Measurements from ENCODE around the gene MSN. TPM values are rescaled to one million over a fixed set of nuclear protein-coding genes. Genes with fewer than 3 reads are reported as not detected.

MSN gene
- total RNA-seq, 1 experiment from 2014 or later, result 308 TPM

DNA sequence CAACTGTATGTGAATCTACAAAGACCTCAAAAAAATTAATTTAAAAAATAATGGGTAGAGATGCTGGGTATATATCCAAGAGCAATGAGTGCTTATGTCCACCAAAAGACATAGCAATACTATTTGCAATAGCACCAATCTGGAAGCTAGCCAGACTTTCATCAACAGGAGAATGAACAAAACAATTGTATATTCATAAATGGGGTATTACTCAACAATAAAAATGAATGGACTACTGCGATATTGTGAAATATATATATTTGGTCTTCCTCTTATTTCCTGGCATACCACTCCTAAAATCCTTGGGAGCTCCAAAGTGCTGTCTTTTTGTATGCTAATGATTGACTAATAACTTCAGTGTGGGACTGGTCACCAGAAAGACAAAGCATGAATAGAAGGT lies 77.5 kb downstream of the MSN start:
- ChIA-PET POLR2A (ENCODE audit: unreplicated experiment) (no interaction called here), CTCF (interaction anchor here (0.6 to 0.7 kb wide), 2 partner anchors 148 to 163 kb away, joined by 3 to 4 read pairs; no protein-coding TSS in a partner anchor)
- no TSS peak for BruUV-seq (replicated peaks)
- Histone ChIP-seq H3K9me3 (ENCODE audit: low read length) (no peaks in the 10 kb centered on the region), H3K4me1 (ENCODE audit: insufficient read depth, low read length) (peaks cover 8% of the 10 kb centered on the region; the same call in 1 of the 2 replicates), H3K9ac (ENCODE audit: low read length) (no peak overlapping the region), H3K79me2 (ENCODE audit: low read length) (no peaks in the 10 kb centered on the region), H3K27ac (ENCODE audit: low read length) (peak overlapping the region; percentile 60), H3F3A (ENCODE audit: low read length, unreplicated experiment) (peaks cover 3% of the 10 kb centered on the region), H4K20me1 (ENCODE audit: low read length) (no peaks in the 10 kb centered on the region), H3K4me3 (ENCODE audit: low read length) (no peak overlapping the region), H3K36me3 (ENCODE audit: low read depth, low read length) (peaks cover 22% of the 10 kb centered on the region), H3K27me3 (ENCODE audit: low read length) (no peaks in the 10 kb centered on the region), H3K4me2 (ENCODE audit: low read length) (no peak overlapping the region), H3K9me2 (replicated peaks; ENCODE audit: low read length) (no peaks in the 10 kb centered on the region), H2AFZ (ENCODE audit: low read length) (no peak overlapping the region)
- intact Hi-C loops (cut with micrococcal nuclease), result no loop called here
- ATAC-seq, result peak; percentile 39
- TF ChIP-seq EZH2phosphoT487 (IDR thresholded peaks at IDR 0.05; ENCODE audit: borderline replicate concordance, low read length) (no peak), EZH2 (IDR thresholded peaks at IDR 0.05; ENCODE audit: low read length, unreplicated experiment) (no peak)
- TF ChIP-seq, protein P1, sequence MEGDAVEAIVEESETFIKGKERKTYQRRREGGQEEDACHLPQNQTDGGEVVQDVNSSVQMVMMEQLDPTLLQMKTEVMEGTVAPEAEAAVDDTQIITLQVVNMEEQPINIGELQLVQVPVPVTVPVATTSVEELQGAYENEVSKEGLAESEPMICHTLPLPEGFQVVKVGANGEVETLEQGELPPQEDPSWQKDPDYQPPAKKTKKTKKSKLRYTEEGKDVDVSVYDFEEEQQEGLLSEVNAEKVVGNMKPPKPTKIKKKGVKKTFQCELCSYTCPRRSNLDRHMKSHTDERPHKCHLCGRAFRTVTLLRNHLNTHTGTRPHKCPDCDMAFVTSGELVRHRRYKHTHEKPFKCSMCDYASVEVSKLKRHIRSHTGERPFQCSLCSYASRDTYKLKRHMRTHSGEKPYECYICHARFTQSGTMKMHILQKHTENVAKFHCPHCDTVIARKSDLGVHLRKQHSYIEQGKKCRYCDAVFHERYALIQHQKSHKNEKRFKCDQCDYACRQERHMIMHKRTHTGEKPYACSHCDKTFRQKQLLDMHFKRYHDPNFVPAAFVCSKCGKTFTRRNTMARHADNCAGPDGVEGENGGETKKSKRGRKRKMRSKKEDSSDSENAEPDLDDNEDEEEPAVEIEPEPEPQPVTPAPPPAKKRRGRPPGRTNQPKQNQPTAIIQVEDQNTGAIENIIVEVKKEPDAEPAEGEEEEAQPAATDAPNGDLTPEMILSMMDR (conservative IDR thresholded peaks at IDR 0.05; ENCODE audit: low read depth, low read length), result no peak
- peak; percentile 74 for DNase-seq

DNA sequence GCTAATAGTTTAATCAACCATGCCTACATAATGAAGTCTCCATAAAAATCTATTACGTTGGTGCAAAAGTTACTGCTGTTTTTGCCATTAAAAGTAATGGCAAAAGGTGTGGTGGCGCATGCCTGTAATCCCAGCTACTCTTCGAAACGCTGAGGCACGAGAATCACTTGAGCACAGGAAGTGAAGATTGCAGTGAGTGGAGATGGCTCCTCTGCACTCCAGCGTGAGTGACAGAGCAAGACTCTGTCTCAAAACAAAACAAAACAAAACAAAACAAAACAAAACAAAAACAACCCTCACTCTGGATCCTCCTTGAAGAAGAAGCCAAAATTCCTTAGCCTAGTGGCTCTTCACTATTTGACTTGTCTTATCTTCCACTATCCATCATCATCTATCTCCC lies 78.0 kb downstream of the MSN start:
- intact Hi-C loops (cut with micrococcal nuclease), result no loop called here

DNA sequence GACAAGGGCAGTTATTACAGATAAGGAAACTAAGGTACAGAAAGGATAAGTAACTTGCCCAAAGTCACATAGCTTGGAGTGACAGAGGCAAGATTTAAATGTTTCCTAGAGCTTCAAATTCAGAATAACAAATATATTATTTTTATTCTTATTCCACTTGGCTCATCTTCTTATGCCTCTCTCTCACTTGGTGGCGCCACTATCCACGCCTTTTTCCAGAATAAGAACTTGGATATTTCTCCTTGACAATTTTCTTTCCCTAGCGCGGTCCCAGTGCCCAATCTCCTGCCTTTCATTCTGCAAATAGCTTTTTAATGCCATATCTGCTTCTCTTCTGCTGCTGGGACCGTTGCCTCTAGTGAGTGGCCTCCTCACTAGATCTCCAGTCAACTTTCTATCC lies 78.5 kb downstream of the MSN start:
- no peak for ATAC-seq
- Histone ChIP-seq H3F3A (ENCODE audit: low read length, unreplicated experiment) (peaks cover 3% of the 10 kb centered on the region), H3K36me3 (ENCODE audit: low read depth, low read length) (peaks cover 13% of the 10 kb centered on the region), H3K9me2 (replicated peaks; ENCODE audit: low read length) (no peaks in the 10 kb centered on the region), H3K9ac (ENCODE audit: low read length) (no peak overlapping the region), H3K79me2 (ENCODE audit: low read length) (no peaks in the 10 kb centered on the region), H2AFZ (ENCODE audit: low read length) (no peak overlapping the region), H4K20me1 (ENCODE audit: low read length) (no peaks in the 10 kb centered on the region), H3K27ac (ENCODE audit: low read length) (peak overlapping the region; percentile 60; the same call in 1 of the 2 replicates), H3K9me3 (ENCODE audit: low read length) (no peaks in the 10 kb centered on the region), H3K27me3 (ENCODE audit: low read length) (no peaks in the 10 kb centered on the region), H3K4me3 (ENCODE audit: low read length) (no peak overlapping the region), H3K4me1 (ENCODE audit: insufficient read depth, low read length) (peaks cover 8% of the 10 kb centered on the region; the same call in 1 of the 2 replicates), H3K4me2 (ENCODE audit: low read length) (no peak overlapping the region)
- TF ChIP-seq, protein P1 (conservative IDR thresholded peaks at IDR 0.05; ENCODE audit: low read depth, low read length), result peak; percentile 43
- TF ChIP-seq EZH2 (IDR thresholded peaks at IDR 0.05; ENCODE audit: low read length, unreplicated experiment), result no peak
- no peak for TF ChIP-seq EZH2phosphoT487 (IDR thresholded peaks at IDR 0.05; ENCODE audit: borderline replicate concordance, low read length)
- CTCF ChIA-PET, result no interaction called here
- DNase-seq, result peak; percentile 13
- no TSS peak for BruUV-seq (replicated peaks)
- POLR2A ChIA-PET (ENCODE audit: unreplicated experiment), result no interaction called here
- intact Hi-C loops (cut with micrococcal nuclease), result loop anchor here (2.0 kb wide), 1 partner anchor 241 kb away; no protein-coding TSS in a partner anchor

More for the DNA sequence above, 78.0 kb downstream of the MSN start:
- DNase-seq (no peak), ATAC-seq (no peak)
- Histone ChIP-seq H2AFZ (ENCODE audit: low read length) (no peak overlapping the region), H3K27me3 (ENCODE audit: low read length) (no peaks in the 10 kb centered on the region), H3K9me3 (ENCODE audit: low read length) (no peaks in the 10 kb centered on the region), H3K4me1 (ENCODE audit: insufficient read depth, low read length) (peaks cover 8% of the 10 kb centered on the region; the same call in 1 of the 2 replicates), H3K4me3 (ENCODE audit: low read length) (no peak overlapping the region), H3F3A (ENCODE audit: low read length, unreplicated experiment) (peaks cover 3% of the 10 kb centered on the region), H3K79me2 (ENCODE audit: low read length) (no peaks in the 10 kb centered on the region), H3K27ac (ENCODE audit: low read length) (peak overlapping the region; percentile 60), H3K9ac (ENCODE audit: low read length) (no peak overlapping the region), H3K4me2 (ENCODE audit: low read length) (no peak overlapping the region), H3K36me3 (ENCODE audit: low read depth, low read length) (peaks cover 18% of the 10 kb centered on the region), H3K9me2 (replicated peaks; ENCODE audit: low read length) (no peaks in the 10 kb centered on the region), H4K20me1 (ENCODE audit: low read length) (no peaks in the 10 kb centered on the region)
- POLR2A ChIA-PET (ENCODE audit: unreplicated experiment), result no interaction called here
- no peak for TF ChIP-seq EZH2phosphoT487 (IDR thresholded peaks at IDR 0.05; ENCODE audit: borderline replicate concordance, low read length)
- no peak for TF ChIP-seq EZH2 (IDR thresholded peaks at IDR 0.05; ENCODE audit: low read length, unreplicated experiment)
- TF ChIP-seq, protein P1 (conservative IDR thresholded peaks at IDR 0.05; ENCODE audit: low read depth, low read length), result no peak
- CTCF ChIA-PET, result interaction anchor here (0.7 kb wide), 1 partner anchor 149 kb away, joined by 4 read pairs; no protein-coding TSS in a partner anchor
- BruUV-seq (replicated peaks), result no TSS peak

Data from PC-3 (cell line).